Measurements from ENCODE around the gene ARFGAP3.

Gene ARFGAP3

DNA sequence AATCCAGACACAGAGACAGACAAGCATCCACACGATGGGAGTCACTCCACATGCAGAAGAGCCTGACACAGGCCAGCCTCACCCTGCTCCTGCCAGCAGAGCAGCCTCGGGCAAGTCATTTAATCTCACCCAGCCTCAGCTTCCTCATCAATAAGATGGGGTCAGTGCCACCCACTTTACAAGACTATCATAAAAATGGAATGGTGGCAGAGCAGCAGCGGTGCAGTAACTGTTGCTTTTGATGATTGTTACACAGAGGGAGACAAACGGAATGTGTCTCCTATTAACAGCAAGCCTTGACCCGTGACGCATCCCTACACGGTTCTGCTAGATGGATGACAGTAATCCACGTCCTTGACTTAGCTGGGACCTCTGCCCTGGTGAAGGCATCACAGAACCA lies 26.0 kb upstream of the ARFGAP3 start:
- DNase-seq = no peak

- DNase-seq = no peak
Measured at GRCh38 chr22:42881982-42882656, 25.0 kb upstream of the ARFGAP3 start.

DNA sequence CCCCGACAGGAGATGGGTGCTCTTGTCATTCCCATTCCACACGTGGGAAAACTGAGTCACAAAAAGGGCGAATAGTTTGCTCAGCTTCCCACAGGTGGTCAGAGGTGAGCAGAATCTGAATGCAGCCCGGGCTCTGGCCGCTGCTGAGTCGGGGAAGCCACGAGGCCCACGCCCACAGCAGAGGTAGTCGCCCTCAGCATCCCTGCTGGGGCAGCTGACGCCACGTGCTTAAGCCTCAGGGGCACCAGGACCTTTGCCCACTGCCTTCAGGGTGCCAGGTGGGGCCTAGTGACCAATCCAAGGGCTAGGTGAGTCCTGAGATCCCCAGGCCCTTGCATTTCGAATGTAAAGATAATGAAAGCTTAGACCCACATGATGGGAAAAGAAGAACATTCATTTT lies 24.2 kb upstream of the ARFGAP3 start:
- DNase-seq = no peak

GRCh38 chr22:42880815-42881214 lies 23.7 kb upstream of the ARFGAP3 start:
- no peak for DNase-seq

GRCh38 chr22:42879371-42880021 lies 22.4 kb upstream of the ARFGAP3 start:
- no peak for DNase-seq

DNA sequence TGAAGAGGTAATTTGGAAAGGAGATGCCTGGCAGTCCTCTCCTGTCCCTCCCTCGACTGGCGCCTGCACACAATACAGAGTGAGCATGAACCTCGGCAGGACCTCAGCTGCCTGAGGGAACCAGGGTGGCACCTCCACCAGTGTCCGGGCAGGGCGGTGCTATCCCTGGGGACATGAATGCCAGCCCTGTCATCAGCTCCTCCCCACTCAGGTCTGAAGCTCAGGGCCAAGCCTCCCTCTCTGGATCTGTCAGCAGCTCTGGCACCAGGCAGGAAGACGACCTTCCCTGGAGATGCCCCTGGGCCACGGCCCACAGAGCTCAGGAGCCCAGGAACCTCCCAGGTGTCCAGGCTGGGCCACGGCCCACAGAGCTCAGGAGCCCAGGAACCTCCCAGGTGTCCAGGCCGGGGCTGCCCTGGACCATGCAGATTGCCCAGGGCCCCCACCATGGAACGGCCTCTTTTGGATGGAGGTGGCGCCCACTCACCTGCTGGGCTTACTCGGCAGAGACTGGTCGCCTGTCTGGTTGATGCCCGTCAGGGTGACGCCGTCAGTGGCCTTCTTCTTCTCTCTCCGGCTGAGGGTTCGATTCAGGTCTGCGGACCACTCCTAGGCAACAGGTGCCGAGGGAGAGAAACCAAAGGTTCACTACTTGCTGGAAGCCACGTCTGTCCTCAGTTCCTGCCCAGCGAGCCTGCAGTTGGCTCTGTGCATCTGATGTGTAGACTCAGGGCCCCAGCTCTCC lies 21.7 kb upstream of the ARFGAP3 start:
- DNase-seq = no peak

GRCh38 chr22:42877597-42878340 lies 20.7 kb upstream of the ARFGAP3 start:
- no peak for DNase-seq

DNA sequence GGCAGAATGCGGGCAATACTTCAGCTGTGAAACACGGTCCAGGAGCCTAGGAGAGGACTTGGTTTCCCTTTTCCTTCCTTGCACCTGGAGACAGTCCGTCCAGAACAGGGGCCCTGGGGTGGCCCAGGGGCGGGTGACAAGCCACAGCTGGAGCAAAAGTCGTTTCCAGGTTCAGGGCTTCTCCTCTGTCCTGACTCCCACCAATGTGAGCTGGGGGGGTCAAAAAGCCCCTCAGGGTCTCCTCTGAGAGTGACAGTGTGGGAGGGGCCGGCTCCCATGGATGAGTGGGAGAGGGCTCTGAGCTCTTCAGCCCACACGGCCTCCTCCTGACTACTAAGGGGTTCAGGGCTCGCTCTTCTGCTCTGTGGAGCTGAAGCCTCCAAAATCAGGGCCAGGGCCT lies 20.1 kb upstream of the ARFGAP3 start:
- no peak for DNase-seq

DNA sequence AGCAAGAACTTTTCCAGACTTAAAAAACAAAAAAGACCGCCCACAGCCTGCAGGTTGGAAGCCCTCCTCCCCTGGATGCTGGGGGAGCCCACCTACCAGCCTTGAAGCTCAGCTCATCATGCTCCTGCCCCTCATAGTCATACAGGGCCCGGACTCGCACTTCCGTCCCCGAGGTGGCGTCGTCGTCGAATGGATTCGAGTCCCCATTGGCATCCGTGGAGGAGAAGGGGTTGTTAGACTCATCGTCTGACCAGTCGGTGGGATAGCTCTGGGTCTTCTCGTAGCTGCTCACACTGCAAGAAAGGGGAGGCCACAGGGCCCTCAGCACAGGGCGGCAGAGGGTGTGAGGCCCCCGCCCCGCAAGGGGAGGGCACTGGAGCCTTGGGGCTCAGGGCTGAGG lies 19.0 kb upstream of the ARFGAP3 start:
- DNase-seq = no peak

DNA sequence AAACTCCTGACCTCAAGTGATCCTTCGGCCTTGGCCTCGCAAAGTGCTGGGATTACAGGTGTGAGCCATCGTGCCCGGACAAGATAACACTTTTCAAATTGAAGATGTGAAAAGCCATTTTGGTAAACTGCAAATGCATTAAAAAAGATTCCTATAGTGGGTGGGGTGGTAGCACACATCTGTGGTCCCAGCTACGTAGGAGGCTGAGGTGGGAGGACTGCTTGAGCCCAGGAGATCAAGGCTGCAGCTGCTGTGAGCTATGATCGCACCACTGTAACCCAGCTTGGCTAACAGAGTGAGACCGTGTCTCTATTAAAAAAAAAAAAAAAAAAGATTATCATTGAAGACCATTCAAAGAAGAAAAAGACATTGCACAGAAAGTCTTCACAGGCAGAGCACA lies 16.9 kb upstream of the ARFGAP3 start:
- no peak for DNase-seq

DNA sequence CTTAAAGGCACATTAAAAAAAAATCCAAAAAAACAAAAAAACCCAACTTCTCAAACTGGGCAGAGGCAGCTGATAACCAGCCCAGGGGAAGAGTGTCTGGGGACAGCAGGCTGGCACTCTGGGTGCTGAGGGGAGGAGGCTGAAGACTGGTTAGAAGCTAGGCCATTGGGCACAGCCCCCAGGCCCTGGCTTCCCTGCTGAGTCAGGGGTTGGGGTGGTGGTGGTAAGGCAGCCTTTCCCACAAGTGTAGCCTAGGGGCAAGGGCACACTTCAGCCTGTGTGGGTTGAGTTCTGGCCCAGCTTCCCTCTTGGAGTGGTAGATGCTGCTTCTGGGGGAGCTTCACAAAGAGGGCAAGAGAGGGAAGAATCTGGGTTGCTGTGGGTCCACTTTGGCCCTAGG lies 16.3 kb upstream of the ARFGAP3 start:
- DNase-seq = no peak

GRCh38 chr22:42872821-42873220 lies 15.7 kb upstream of the ARFGAP3 start:
- DNase-seq = no peak

DNA sequence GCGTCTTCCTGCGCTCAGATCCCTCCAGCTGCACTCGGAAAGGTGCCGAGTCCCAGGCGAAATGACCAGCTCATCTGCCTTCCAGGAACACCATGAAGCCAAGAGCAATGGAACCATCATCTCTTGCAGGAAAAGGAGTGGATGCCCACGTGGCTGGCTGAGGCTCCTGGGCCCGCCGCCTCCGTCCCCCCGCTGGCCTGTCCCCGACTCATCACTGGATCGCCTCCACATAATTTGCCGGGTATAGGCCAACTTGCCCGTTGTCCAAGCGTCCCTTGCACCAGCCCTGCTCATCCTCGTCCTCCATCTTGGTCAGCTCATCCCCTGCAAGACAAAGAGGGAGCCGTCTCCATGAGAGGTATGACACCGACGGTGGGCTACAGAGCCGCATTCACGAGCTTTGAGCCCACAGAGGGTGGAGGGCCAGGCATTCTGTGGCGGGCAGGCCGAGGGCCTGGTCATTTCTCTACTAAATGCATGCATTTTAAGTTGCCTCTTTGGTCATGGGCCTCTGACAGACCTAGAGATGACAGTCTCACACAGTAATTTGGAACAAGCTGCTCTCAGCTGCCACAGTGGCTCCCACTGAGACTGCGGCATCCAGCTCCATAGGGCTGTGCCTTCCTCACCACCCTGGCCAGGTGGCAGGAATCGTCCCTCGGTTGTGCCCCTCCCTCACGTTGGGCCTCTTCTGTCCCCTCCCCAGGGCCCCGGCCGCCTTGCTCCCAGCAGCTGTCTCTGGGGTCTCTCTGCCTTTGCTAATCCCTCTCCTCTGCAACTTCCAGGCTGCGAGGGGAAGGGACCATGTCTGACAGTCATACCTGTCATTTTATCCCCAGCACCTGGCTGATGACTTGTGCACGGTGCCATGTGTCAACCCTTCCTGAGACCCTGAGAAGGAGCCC lies 14.3 kb upstream of the ARFGAP3 start:
- DNase-seq = no peak

DNA sequence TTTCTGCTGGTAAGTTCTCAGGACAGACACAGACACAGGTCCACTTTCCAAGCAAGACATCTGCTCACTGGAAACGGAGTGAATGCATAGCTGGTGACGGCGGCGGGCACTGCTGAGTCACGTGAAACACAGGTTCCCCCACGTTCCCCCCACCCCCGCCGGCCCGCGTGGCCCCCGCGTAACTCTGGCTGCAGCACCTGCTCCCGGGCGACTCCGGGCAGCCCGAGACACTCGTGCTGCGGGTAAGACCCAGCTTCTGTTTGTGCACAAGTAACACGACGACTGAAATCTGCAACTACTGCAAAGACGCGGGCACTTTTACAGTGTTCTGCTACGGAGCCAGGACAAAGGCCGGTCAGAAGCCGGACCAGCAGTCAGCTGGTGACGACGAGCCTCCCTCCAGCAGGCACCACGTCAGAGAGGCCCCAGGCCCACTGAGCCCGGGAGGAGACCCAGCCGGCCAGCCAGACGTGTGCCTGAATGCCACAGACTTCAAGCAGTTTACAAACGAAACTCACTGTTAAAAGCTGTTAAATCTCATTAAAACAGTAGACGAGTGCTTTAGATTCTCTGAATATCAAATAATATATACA lies 12.9 kb upstream of the ARFGAP3 start:
- DNase-seq = no peak

GRCh38 chr22:42869463-42869862 lies 12.4 kb upstream of the ARFGAP3 start:
- DNase-seq = no peak

DNA sequence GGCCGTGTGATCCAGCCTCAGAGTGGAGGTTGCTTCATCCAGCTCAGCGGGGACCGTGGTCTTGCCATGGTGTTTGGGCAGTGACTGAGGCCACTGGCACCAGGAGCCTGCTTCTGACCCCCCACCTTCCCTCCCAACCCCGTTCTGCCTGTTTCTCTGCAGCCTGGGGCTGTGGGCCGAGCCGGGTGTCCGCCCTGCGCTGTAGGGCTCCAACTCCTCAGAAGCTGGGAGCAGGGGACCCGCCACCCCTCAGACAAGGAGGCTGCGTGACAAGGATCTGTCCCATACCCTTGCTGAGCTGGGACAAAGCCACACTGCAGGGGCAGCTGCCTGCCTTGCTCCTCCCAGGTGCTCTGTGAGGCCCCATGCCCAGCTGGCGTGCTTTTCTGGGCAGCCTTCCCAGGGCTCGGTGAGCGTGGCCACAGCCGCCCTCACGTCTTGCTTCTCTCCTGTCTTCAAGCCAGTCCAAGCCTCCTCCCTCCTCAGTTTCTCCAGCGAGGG lies 11.7 kb upstream of the ARFGAP3 start:
- DNase-seq = no peak

DNA sequence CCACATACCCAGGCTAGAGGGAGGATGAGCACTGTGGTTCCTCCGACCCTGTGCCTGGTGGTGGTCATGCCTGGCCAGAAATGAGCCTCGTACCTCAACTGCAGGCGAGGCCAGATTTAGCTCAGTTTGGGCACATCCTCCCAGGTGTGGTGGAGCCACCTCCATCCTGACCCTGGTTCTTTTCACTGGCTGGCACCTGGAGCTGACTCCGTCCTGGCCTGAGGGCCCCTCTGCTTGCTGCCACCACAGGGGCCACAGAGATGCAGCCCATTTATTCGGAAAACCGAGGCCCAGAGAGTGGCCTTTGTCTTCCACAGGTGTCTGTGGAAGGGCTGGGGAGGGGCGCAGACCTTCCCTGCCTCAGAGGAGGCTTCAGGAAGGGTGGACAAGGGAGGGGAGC lies 9.0 kb upstream of the ARFGAP3 start:
- no peak for DNase-seq

- DNase-seq = no peak
Measured at GRCh38 chr22:42865536-42865935, 8.5 kb upstream of the ARFGAP3 start.

DNA sequence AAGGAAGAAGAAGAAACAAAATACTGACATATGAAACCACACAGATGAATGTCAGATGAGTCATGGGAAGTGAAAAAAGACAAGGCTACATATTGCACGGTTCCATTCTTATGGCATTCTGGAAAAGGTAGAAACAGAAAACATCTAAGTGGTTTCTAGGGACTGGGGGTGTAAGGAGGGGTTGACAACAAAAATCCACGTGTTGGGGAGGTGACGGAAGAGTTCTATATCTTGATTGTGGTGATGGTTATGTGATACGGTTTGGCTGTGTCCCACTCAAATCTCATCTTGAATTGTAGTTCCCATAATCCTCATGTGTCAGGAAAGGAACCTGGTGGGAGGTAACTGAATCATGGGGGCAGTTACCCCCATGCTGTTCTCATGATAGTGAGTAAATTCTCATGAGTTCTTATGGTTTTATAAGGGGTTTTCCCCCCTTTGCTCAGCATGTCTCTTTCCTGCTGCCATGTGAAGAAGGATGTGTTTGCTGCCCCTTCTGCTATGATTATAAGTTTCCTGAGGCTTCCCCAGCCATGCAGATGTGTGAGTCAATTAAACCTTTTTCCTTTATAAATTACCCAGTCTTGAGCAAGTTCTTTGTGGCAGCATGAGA lies 6.4 kb upstream of the ARFGAP3 start:
- peak; percentile 41 to 68 for DNase-seq

- DNase-seq = no peak
Measured at GRCh38 chr22:42862045-42862734, 5.1 kb upstream of the ARFGAP3 start.

GRCh38 chr22:42860968-42861367 lies 3.9 kb upstream of the ARFGAP3 start:
- DNase-seq = no peak

Measured in activated CD4-positive, alpha-beta T cell treated with anti-CD3 and anti-CD28 coated beads, Interleukin-2, amount 50 U/mL, for 48 hours (primary cell).